ENCODE results near the gene MDP1. TPM values are rescaled to one million over a fixed set of nuclear protein-coding genes. Genes with fewer than 3 reads are reported as not detected.

MDP1 gene
- polyA plus RNA-seq, 2 of the 4 experiments (the other 2 are of a cell fraction), result 21.6 to 38.6 TPM

GRCh38 chr14:24258119-24258518 is 42.3 kb upstream of the MDP1 start:
- WGBS (ENCODE audit: missing lambda C conversion rate), result 89% methylated on average over 9 of the region's 9 CpGs
- ATAC-seq, result no peak
- ChIA-PET POLR2A (interaction anchor here (0.6 to 1.4 kb wide), 4 partner anchors 11 to 16 kb away, joined by 3 to 7 read pairs (median 4); partner anchors contain the start of genes RABGGTA and TINF2), CTCF (interaction anchor here (0.5 to 10.7 kb wide), 4 partner anchors 11 to 143 kb away, joined by 3 to 76 read pairs (median 3); partner anchors contain the start of gene TINF2)
- Histone ChIP-seq H3K9me3 (no peaks in the 10 kb centered on the region), H3K4me1 (peaks cover 8% of the 10 kb centered on the region), H3K4me2 (no peak overlapping the region), H3K4me3 (no peak overlapping the region), H3K27ac (no peak overlapping the region)
- FAIRE-seq, result no peak
- TF ChIP-seq GATA3 (IDR thresholded peaks at IDR 0.05; ENCODE audit: borderline replicate concordance) (no peak), ZC3H11A (IDR thresholded peaks at IDR 0.05) (no peak), PBX3 (IDR thresholded peaks at IDR 0.05) (no peak), HES2 (IDR thresholded peaks at IDR 0.05) (no peak), RAD21 (conservative IDR thresholded peaks at IDR 0.05 in 1 of 2, IDR thresholded peaks at IDR 0.05 in 1 of 2) (no peak), EHMT2 (IDR thresholded peaks at IDR 0.05; ENCODE audit: low read depth) (no peak)
- no peak for DNase-seq (ENCODE audit: low read depth in 1 of 2, low spot score in 1 of 2)

GRCh38 chr14:24256960-24257359 is 41.1 kb upstream of the MDP1 start:
- H3K4me1 ChIP-seq, result peaks cover 12% of the 10 kb centered on the region
- ChIA-PET CTCF (interaction anchor here (0.9 to 10.7 kb wide), 6 partner anchors 10 to 175 kb away, joined by 3 to 76 read pairs (median 4); partner anchors contain the start of gene TINF2), POLR2A (no interaction called here)
- no peak overlapping the region for H3K4me3 ChIP-seq
- H3K27ac ChIP-seq, result no peak overlapping the region
- FAIRE-seq (no peak), DNase-seq (ENCODE audit: low read depth in 1 of 2, low spot score in 1 of 2) (no peak), ATAC-seq (no peak)
- 77% methylated on average over 3 of the region's 4 CpGs for WGBS (ENCODE audit: missing lambda C conversion rate)
- H3K4me2 ChIP-seq, result no peak overlapping the region
- no peaks in the 10 kb centered on the region for H3K9me3 ChIP-seq
- TF ChIP-seq POLR2A (IDR thresholded peaks at IDR 0.05; ENCODE audit: low read length) (no peak), ZSCAN20 (CRISPR knock-in tag; IDR thresholded peaks at IDR 0.05) (no peak), NPAS2 (CRISPR knock-in tag; IDR thresholded peaks at IDR 0.05; ENCODE audit: borderline replicate concordance) (no peak), ELK1 (IDR thresholded peaks at IDR 0.05; ENCODE audit: low read depth, low read length) (no peak)

- ChIA-PET POLR2A (interaction anchor here (1.0 kb wide), 1 partner anchor 15 kb away, joined by 3 read pairs; no protein-coding TSS in a partner anchor), CTCF (interaction anchor here (0.9 to 21.7 kb wide), 7 partner anchors 14 to 176 kb away, joined by 3 to 601 read pairs (median 4); partner anchors contain the start of genes CIDEB, DHRS1, LTB4R and LTB4R2)
- no peak for ATAC-seq
- WGBS (ENCODE audit: missing lambda C conversion rate), result 92% methylated on average over 12 of the region's 12 CpGs
- no peak overlapping the region for H3K4me2 ChIP-seq
- H3K27ac ChIP-seq, result no peak overlapping the region
- no peaks in the 10 kb centered on the region for H3K9me3 ChIP-seq
- H3K4me1 ChIP-seq, result peaks cover 13% of the 10 kb centered on the region
- H3K4me3 ChIP-seq, result no peak overlapping the region
- no peak for TF ChIP-seq ZSCAN20 (CRISPR knock-in tag; IDR thresholded peaks at IDR 0.05)
- no peak for TF ChIP-seq FOSB (CRISPR knock-in tag; IDR thresholded peaks at IDR 0.05)
- no peak for TF ChIP-seq PBX3 (IDR thresholded peaks at IDR 0.05)
- no peak for TF ChIP-seq JUN (IDR thresholded peaks at IDR 0.05)
- no peak for TF ChIP-seq CBX2 (IDR thresholded peaks at IDR 0.05; ENCODE audit: borderline replicate concordance, low read depth)
- no peak for TF ChIP-seq E2F6 (IDR thresholded peaks at IDR 0.05; ENCODE audit: borderline replicate concordance, low read depth)
- no peak for TF ChIP-seq HOXA7 (CRISPR knock-in tag; IDR thresholded peaks at IDR 0.05)
- no peak for TF ChIP-seq NPAS2 (CRISPR knock-in tag; IDR thresholded peaks at IDR 0.05; ENCODE audit: borderline replicate concordance)
- no peak for TF ChIP-seq EHF (CRISPR knock-in tag; IDR thresholded peaks at IDR 0.05)
- no peak for TF ChIP-seq RARB (CRISPR knock-in tag; IDR thresholded peaks at IDR 0.05)
- DNase-seq (ENCODE audit: low read depth in 1 of 2, low spot score in 1 of 2), result no peak
- FAIRE-seq, result no peak
These were observed 40.3 kb upstream of the MDP1 start for GRCh38 chr14:24255931-24256711.
